HG02970 (cell line): Measurements from ENCODE around the gene CD14.
"Not testable (repeated sequence)": the region's sequence is repeated elsewhere in the genome, so short reads cannot be mapped to it uniquely, and the experiment has no call there.

Experiments used
- ATAC-seq: cut with Tn5 transposase; IDR thresholded peaks from one replicate; pipeline ENCODE4 v1.9.1; 2021; ENCODE audit warnings: mild to moderate bottlenecking, moderate library complexity, moderate number of reproducible peaks; ENCODE audit not compliant: unreplicated experiment, low FRiP score

The CD14 gene

GRCh38 chr5:140635291-140636257 lies 2.6 kb upstream of the CD14 start:
- ATAC-seq = no peak

DNA sequence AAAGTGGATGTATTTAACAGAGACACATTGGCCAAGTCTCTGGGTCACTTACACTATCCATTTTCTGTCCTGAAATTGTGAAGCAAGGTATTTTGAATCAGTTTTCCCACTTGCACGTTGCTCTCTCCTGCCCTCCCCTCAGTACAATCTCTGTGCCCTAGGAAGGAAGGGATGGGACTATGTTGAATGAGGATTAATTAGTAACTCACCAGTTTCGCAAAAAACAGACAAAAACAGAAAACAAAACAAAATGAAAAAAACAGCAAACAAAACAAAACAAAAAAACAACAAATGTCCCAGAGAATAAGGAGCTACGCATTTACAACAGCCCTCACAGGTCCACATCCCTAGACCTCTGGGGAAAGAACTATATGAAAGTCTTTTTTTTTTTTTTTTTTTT lies 1.1 kb upstream of the CD14 start:
- ATAC-seq = no peak

- ATAC-seq = no peak
Measured at GRCh38 chr5:140633501-140633900, 526 bp upstream of the CD14 start.

DNA sequence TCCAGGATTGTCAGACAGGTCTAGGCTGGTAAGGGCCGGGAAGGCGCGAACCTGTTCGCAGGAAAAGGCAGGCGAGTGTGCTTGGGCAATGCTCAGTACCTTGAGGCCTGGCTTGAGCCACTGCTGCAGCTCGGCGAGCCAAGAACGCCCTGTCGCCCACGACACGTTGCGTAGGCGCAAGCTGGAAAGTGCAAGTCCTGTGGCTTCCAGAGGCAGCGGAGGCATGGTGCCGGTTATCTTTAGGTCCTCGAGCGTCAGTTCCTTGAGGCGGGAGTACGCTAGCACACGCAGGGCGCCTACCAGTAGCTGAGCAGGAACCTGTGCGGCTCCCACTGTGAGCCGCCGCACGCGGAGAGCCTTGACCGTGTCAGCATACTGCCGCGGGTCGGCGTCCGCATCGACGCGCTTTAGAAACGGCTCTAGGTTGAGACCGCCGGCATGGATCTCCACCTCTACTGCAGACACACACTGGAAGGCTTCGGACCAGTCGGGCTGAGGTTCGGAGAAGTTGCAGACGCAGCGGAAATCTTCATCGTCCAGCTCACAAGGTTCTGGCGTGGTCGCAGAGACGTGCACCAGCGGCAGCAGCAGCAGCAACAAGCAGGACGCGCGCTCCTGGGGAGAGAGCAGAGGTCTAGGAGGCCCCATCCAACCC lies 482 bp downstream of the CD14 start:
- no peak for ATAC-seq

- no peak for ATAC-seq
Measured at GRCh38 chr5:140631831-140632365, 1.1 kb downstream of the CD14 start.

GRCh38 chr5:140631036-140631417 lies 1.9 kb downstream of the CD14 start:
- ATAC-seq = no peak

- ATAC-seq = no peak
Measured at GRCh38 chr5:140630292-140631035, 2.5 kb downstream of the CD14 start.

GRCh38 chr5:140628711-140629110 lies 4.3 kb downstream of the CD14 start:
- no peak for ATAC-seq

- no peak for ATAC-seq
Measured at GRCh38 chr5:140627972-140628371, 5.0 kb downstream of the CD14 start.

GRCh38 chr5:140624886-140625285 lies 8.1 kb downstream of the CD14 start:
- not testable (repeated sequence) for ATAC-seq

GRCh38 chr5:140623061-140623460 lies 9.9 kb downstream of the CD14 start:
- ATAC-seq = not testable (repeated sequence)

- ATAC-seq = no peak
Measured at GRCh38 chr5:140622301-140622700, 10.7 kb downstream of the CD14 start.

GRCh38 chr5:140611020-140611521 lies 21.9 kb downstream of the CD14 start:
- no peak for ATAC-seq

GRCh38 chr5:140609126-140609525 lies 23.8 kb downstream of the CD14 start:
- ATAC-seq = no peak

DNA sequence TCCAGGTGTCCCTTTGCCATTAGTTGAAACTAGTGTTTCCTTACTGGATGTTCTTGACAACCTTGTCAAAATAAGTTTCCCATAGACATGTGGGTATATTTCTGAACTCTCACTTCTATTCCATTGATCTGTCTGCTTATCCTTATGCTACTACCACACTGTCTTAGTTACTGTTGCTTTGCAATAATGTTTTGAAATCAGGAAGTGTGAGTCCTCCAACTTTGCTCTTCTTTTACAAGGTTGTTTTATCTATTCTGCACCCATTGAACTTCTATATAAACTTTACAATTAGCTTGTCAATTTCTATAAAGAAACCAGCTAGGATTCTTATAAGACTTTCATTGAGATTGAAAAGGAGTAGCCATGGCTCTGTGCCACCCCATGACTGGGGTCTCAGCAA lies 24.3 kb downstream of the CD14 start:
- ATAC-seq = no peak

GRCh38 chr5:140607031-140607430 lies 25.9 kb downstream of the CD14 start:
- no peak for ATAC-seq

- ATAC-seq = no peak
Measured at GRCh38 chr5:140605879-140606278, 27.1 kb downstream of the CD14 start.

DNA sequence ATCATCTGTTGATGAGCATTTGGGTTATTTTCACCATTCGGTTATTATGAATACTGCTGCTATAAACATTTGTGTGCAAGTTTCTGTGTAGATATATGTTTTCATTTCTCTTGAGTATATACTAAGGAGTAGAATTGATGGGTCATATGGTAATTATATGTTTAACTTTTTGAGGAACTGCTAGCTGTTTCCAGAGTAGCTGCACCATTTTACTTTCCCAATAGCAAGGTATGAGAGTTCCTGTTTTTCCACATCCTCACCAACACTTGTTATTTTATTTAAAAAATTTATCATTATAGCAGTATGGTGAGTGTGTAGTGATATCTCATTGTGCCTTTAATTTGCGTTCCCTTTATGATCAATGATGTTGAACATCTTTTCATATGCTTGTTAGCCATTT lies 29.2 kb downstream of the CD14 start:
- ATAC-seq = no peak

- not testable (repeated sequence) for ATAC-seq
Measured at GRCh38 chr5:140603446-140603698, 29.6 kb downstream of the CD14 start.

DNA sequence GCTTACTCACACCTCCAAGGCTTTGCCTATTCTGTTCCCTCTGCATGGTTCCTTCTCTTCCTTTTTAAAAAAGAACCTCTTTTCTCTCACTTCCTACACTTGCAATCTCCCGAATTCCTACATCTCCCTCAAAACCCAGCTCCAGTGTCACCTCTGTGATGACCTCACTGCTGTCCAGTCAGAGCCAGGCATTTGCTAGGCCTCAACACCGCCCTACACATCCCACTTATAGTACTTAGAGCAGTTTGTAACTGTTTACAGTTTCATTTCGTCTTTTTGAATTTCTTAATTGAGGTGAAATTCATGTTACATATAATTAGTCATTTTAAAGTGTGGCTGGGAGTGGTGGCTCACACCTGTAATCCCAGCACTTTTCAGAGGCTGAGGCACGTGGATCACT lies 30.8 kb downstream of the CD14 start:
- ATAC-seq = no peak

GRCh38 chr5:140600096-140600495 lies 32.9 kb downstream of the CD14 start:
- no peak for ATAC-seq
